Measurements from ENCODE around the gene RCHY1.
A peak's percentile ranks its signal among the peaks of the same experiment; 100 is the strongest.
"Not testable (repeated sequence)": the region's sequence is repeated elsewhere in the genome, so short reads cannot be mapped to it uniquely, and the experiment has no call there.

Gene RCHY1

GRCh38 chr4:75514949-75515612, 878 bp upstream of the RCHY1 start:
- peak; percentile 41 for DNase-seq

- DNase-seq = no peak
Observed at GRCh38 chr4:75513526-75514130, 575 bp downstream of the RCHY1 start.

- DNase-seq = no peak
Observed at GRCh38 chr4:75512386-75513211, 1.6 kb downstream of the RCHY1 start.

GRCh38 chr4:75511841-75512240, 2.4 kb downstream of the RCHY1 start:
- DNase-seq = no peak

- not testable (repeated sequence) for DNase-seq
Observed at GRCh38 chr4:75509592-75509991, 4.6 kb downstream of the RCHY1 start.

DNA sequence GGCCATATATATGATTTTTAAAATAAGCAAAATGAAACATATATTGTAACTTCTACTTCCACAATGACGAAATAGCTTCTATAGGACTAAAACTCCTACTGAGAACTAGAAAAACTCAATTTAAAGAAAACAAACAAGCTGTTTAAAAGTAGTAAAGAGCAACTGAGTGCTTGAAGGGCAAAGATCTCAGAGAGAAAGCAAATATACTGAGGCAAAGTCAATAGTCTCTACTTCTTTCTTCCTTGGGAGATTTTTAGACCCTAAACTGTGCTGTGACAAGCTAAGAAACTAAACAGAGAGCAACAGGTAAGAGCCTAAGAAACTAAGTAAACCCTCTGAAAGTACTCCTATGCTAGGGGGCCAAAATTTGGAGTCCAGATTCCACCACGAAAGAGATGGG, 8.6 kb downstream of the RCHY1 start:
- no peak for DNase-seq

DNA sequence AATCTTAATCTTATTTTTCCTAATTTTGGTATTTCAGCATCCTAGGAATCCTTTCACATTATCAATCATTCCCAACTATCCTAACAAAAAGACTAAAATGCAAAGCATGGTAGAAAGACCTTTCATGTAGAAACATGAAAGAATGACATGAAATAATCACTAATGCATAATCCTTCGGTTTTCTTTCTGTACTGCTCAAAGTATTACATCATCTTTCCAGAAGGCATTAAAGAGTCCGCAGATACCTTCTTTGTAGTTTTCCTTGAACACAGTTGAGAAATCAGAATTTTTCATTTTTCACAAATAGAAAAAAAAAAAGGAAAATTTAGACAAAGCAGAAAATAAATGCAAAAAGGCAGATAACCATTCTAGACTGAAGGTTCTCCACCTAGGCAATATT, 11.5 kb downstream of the RCHY1 start:
- no peak for DNase-seq

GRCh38 chr4:75499900-75500299, 14.3 kb downstream of the RCHY1 start:
- no peak for DNase-seq

DNA sequence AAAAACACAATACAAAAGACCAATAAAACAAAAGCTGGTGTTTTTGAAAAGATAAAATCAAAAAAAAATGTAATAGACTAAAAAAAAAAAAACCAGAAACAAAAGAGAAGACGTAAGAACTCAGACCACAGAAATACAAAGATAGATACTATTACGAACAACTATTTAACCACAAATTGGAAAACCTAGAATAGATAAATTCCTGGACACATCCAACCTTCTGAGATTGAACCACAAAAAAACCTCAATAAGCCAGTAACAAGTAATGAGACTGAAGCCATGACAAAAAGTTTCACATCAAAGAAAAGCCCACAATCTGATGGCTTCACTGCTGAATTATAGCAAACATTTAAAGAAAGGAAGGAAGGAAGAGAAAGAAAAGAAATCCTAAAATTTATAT, 16.2 kb downstream of the RCHY1 start:
- DNase-seq = no peak

GRCh38 chr4:75497133-75497532, 17.1 kb downstream of the RCHY1 start:
- DNase-seq = no peak

DNA sequence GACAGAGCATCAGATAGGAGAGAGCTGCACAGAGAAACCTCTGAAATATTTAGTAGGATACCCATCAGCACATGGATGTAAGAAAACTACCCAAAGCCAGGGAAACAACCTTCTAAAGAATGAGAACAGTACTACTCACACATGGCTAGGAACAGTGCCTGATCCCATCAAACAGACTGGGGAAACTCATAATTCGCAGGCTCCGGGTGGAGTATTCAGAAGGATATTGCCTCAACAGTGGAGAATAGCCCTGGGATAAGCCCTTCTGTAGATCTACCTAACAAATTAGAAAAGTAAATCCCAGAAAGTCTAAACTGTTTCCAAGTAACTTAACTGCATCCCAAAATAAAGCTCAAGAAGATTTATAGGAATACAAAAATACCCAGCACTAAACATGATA, 17.8 kb downstream of the RCHY1 start:
- DNase-seq = no peak

DNA sequence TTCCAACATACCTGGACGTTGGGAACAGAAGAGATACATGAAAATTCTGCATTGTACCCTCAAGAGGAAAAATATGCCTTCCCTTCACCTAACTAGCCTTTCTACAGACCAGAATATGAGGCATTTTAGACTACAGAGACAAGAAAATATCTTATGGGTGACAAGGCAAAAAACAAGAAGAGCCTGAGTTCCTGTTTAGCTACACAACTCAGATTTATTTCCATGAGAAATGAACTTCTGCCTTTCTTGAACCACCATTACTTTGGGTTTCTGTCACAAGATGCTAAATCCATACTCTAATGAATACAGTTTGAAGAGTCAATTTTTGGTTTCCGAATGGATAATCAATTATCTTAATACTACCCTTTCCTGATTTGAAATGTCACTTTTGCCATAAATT, 18.7 kb downstream of the RCHY1 start:
- no peak for DNase-seq

GRCh38 chr4:75494563-75494962, 19.6 kb downstream of the RCHY1 start:
- DNase-seq = no peak

- DNase-seq = peak; percentile 51
Observed at GRCh38 chr4:75490155-75490554, 24.0 kb downstream of the RCHY1 start.

DNA sequence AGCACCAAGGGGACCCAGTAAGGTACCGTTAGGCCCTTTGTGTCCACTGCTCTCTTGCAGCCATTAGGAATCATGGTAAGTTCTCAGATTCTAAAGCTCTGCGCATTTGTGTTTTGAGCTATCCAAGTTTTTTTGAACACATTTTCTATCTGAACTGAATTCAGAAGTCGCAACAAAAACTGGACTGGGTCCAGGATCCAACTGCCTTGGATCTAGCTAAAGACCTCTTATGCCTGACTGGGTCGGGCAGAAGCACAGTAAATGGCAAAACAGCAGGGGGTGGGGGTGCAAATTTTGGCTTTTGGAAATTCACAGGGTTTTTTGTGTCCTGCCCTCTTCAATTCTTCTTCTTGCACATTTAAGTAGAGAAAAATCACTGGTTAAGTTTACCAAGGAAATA, 30.0 kb downstream of the RCHY1 start:
- DNase-seq = no peak

DNA sequence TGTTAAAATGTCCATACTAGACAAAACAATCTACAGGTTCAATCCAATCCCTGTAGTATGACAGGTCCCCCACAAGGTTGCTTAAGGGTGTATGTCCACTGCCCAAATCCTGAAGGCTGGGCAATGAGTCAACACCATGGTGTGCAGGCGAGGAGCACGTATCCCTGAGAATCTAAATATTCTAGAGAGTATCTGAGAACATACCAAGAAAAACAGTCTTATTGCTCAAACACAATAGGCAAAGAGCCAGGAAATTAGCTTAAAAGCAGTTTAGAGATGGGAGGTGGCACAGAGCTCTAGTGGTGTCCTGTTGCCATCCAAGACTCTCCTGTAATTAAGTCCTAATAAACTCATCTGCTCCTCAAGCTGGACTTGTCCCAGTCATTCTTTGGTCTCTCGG, 37.0 kb downstream of the RCHY1 start:
- DNase-seq = no peak

GRCh38 chr4:75470738-75471137, 43.5 kb downstream of the RCHY1 start:
- no peak for DNase-seq

DNA sequence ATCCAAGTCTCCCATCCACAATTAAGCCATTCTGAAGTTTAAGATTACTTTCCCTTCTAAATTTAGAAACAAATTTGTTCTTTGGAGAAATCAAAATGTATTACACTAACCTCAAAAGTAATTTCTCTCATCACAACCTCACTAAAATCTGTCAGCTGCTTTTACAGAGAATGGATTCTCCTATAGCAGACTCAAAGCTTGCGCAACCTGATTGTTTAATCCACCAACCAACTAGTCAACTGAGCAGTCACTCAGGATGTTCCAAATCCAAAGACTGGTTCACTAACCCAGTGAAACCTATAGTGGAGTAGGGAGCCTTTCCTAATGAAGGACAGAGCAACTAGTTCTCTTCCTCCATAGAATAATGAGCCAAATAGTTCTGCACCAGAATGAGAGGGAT, 44.3 kb downstream of the RCHY1 start:
- no peak for DNase-seq

GRCh38 chr4:75457365-75457764, 56.8 kb downstream of the RCHY1 start:
- no peak for DNase-seq

DNA sequence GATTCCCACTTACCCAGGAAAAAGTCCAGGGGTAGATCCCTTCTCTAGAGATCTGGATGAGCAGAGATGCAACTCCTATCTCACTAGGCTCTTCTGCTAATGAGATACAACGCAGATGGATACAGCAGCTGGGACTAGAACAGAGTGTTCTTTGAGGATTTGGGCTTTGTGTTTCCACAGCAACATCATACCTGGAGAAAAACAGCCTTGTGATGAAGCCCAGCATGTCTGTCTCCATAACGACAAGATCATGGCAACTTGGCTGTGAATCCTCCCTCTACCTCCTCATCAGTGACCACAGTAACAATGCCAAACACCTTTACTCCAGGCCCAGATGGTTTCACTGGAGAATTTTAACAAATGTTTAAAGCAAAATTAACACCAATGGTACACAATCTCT, 80.1 kb downstream of the RCHY1 start:
- peak; percentile 19 for DNase-seq

DNA sequence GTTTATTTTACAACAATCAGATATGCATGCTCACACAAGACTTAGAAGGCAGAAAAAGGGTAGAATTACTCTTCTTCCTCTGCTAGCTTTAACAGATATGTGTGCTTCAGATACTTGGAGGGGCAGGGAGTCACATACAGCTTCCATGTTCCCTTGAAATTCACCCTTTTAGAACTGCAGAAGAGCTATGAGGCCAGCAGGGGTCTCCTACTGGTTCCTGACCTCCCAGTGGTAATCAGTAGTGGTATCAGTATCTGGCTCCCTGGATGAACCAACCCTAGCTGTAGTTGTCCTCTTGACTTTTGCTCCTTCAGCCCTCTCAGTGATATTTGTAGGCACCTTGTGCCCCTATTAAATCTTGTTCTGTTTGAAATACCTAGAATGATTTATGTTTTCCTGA, 81.5 kb downstream of the RCHY1 start:
- peak; percentile 50 for DNase-seq

DNA sequence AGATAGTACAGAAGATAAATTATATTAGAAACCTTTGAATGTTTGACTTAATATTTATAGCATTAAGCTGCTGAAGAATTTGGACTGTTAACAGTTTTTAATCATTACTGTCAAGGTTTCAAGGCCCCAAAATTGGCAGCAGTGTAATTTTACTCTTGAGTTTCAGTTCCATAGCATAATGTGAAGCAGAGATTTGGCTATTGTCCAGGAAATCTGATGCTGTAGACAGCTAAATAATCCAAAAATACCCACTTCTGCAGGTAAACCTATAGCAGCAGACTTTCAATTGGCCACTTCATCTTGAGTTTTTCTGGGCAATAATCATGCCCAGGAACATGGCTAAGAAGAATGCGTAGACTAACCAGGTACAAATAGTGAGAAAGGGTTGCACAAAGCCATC, 85.0 kb downstream of the RCHY1 start:
- no peak for DNase-seq
